ENCODE results near the gene TMEM184B.
"Not testable (repeated sequence)": the region's sequence is repeated elsewhere in the genome, so short reads cannot be mapped to it uniquely, and the experiment has no call there.

Gene TMEM184B

GRCh38 chr22:38239101-38239761, 33.6 kb downstream of the TMEM184B start:
- Histone ChIP-seq H3K4me1 (ENCODE audit: control insufficient read depth, insufficient read depth, low read length, poor library complexity, severe bottlenecking) (no peaks in the 10 kb centered on the region), H3K4me3 (ENCODE audit: insufficient read depth, low read depth, low read length, poor library complexity, severe bottlenecking) (no peak overlapping the region), H3K36me3 (ENCODE audit: control insufficient read depth, insufficient read depth, low read length) (peaks cover 22% of the 10 kb centered on the region), H3K27me3 (replicated peaks; ENCODE audit: control insufficient read depth, insufficient read depth, low read length, poor library complexity, severe bottlenecking) (no peaks in the 10 kb centered on the region), H3K27ac (ENCODE audit: insufficient read depth, low read length, poor library complexity, severe bottlenecking) (no peak overlapping the region), H3K9me3 (ENCODE audit: control insufficient read depth, low read length) (no peaks in the 10 kb centered on the region)
- DNase-seq = no peak

DNA sequence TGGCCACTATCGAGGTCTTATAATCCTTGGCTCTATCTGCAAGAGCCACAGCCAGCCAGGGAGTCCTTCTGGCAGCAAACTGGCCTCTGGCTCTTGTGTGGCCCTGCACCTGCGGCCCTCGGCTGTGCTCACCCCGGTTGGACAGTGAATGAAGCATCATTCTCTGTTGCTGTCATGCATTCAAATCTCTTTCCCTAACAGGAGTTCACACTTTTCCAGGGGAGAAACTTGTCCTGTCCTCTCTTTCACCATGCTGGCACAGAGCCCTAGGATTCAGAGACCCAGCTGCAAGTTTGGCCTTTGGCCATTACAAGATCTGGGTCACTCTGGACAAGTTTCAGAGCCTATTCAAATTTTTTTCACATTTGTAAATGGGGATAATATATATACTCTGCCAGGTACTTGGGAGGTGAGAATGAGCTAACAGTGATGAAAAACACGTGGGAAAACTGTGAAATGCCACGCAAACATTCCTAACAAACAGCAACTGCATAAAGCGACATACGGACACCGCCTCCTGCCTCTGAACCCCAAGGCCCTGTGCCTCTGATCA, 34.2 kb downstream of the TMEM184B start:
- Histone ChIP-seq H3K4me1 (ENCODE audit: control insufficient read depth, insufficient read depth, low read length, poor library complexity, severe bottlenecking) (no peaks in the 10 kb centered on the region), H3K27ac (ENCODE audit: insufficient read depth, low read length, poor library complexity, severe bottlenecking) (no peak overlapping the region), H3K4me3 (ENCODE audit: insufficient read depth, low read depth, low read length, poor library complexity, severe bottlenecking) (no peak overlapping the region), H3K27me3 (replicated peaks; ENCODE audit: control insufficient read depth, insufficient read depth, low read length, poor library complexity, severe bottlenecking) (no peaks in the 10 kb centered on the region), H3K36me3 (ENCODE audit: control insufficient read depth, insufficient read depth, low read length) (peaks cover 22% of the 10 kb centered on the region), H3K9me3 (ENCODE audit: control insufficient read depth, low read length) (no peaks in the 10 kb centered on the region)
- DNase-seq = no peak

DNA sequence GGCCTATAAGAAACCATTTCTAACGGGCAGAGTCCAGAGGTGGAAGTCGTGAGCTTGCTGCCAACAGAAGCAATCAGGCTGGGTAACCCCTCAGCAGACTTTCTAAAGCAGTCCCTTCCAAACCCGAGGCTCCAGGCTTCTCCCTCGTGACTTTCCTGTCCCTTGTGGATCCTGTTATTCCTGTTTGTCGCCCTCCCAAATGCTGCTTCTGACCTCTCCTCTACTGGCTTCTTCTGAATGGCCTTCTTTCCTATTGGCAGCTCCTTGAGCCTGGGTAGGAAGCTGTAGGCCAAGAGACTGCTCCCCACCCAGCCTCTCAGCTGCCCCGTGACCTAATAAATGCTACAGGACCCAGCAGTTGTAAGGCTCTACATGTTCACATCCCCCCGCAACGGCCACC, 36.0 kb downstream of the TMEM184B start:
- peaks cover 32% of the 10 kb centered on the region for H3K36me3 ChIP-seq (ENCODE audit: control insufficient read depth, insufficient read depth, low read length)
- no peak overlapping the region for H3K27ac ChIP-seq (ENCODE audit: insufficient read depth, low read length, poor library complexity, severe bottlenecking)
- no peak for DNase-seq
- H3K9me3 ChIP-seq (ENCODE audit: control insufficient read depth, low read length) = no peaks in the 10 kb centered on the region
- H3K4me1 ChIP-seq (ENCODE audit: control insufficient read depth, insufficient read depth, low read length, poor library complexity, severe bottlenecking) = no peaks in the 10 kb centered on the region
- no peaks in the 10 kb centered on the region for H3K27me3 ChIP-seq (replicated peaks; ENCODE audit: control insufficient read depth, insufficient read depth, low read length, poor library complexity, severe bottlenecking)
- no peak overlapping the region for H3K4me3 ChIP-seq (ENCODE audit: insufficient read depth, low read depth, low read length, poor library complexity, severe bottlenecking)

GRCh38 chr22:38235240-38235850, 37.5 kb downstream of the TMEM184B start:
- no peaks in the 10 kb centered on the region for H3K27me3 ChIP-seq (replicated peaks; ENCODE audit: control insufficient read depth, insufficient read depth, low read length, poor library complexity, severe bottlenecking)
- H3K27ac ChIP-seq (ENCODE audit: insufficient read depth, low read length, poor library complexity, severe bottlenecking) = no peak overlapping the region
- H3K9me3 ChIP-seq (ENCODE audit: control insufficient read depth, low read length) = no peaks in the 10 kb centered on the region
- no peak overlapping the region for H3K4me3 ChIP-seq (ENCODE audit: insufficient read depth, low read depth, low read length, poor library complexity, severe bottlenecking)
- no peak for DNase-seq
- peaks cover 4% of the 10 kb centered on the region for H3K4me1 ChIP-seq (ENCODE audit: control insufficient read depth, insufficient read depth, low read length, poor library complexity, severe bottlenecking)
- peaks cover 41% of the 10 kb centered on the region for H3K36me3 ChIP-seq (ENCODE audit: control insufficient read depth, insufficient read depth, low read length)

GRCh38 chr22:38233856-38234255, 39.0 kb downstream of the TMEM184B start:
- H3K36me3 ChIP-seq (ENCODE audit: control insufficient read depth, insufficient read depth, low read length) = peaks cover 48% of the 10 kb centered on the region
- not testable (repeated sequence) for DNase-seq; H3K9me3 ChIP-seq (ENCODE audit: control insufficient read depth, low read length); H3K27ac ChIP-seq (ENCODE audit: insufficient read depth, low read length, poor library complexity, severe bottlenecking); H3K4me3 ChIP-seq (ENCODE audit: insufficient read depth, low read depth, low read length, poor library complexity, severe bottlenecking); H3K4me1 ChIP-seq (ENCODE audit: control insufficient read depth, insufficient read depth, low read length, poor library complexity, severe bottlenecking); H3K27me3 ChIP-seq (replicated peaks; ENCODE audit: control insufficient read depth, insufficient read depth, low read length, poor library complexity, severe bottlenecking)

- H3K4me3 ChIP-seq (ENCODE audit: insufficient read depth, low read depth, low read length, poor library complexity, severe bottlenecking) = no peak overlapping the region
- no peak for DNase-seq
- no peaks in the 10 kb centered on the region for H3K27me3 ChIP-seq (replicated peaks; ENCODE audit: control insufficient read depth, insufficient read depth, low read length, poor library complexity, severe bottlenecking)
- peaks cover 7% of the 10 kb centered on the region for H3K4me1 ChIP-seq (ENCODE audit: control insufficient read depth, insufficient read depth, low read length, poor library complexity, severe bottlenecking)
- no peak overlapping the region for H3K27ac ChIP-seq (ENCODE audit: insufficient read depth, low read length, poor library complexity, severe bottlenecking)
- peaks cover 49% of the 10 kb centered on the region for H3K36me3 ChIP-seq (ENCODE audit: control insufficient read depth, insufficient read depth, low read length)
- H3K9me3 ChIP-seq (ENCODE audit: control insufficient read depth, low read length) = no peaks in the 10 kb centered on the region
Observed at GRCh38 chr22:38233427-38233826, 39.4 kb downstream of the TMEM184B start.

DNA sequence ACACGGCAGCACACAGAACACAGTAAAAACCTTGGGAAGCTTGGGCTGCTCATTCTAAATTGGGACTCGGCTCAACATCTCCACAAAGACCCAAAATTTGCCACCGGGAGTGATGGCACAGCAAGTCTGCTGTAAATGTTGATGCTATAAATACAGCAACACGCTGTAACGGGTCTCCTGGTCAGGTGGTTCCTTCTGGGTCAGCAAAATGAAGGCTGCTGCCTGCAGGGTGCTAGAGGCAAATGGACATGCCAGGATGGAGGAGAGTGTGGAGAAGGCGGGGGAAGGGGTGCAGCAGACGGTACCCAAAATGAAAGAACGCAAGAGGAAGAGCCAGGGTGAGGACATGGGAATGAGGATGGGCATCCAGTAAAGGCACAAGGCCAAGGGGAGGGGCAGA, 40.6 kb downstream of the TMEM184B start:
- Histone ChIP-seq H3K27ac (ENCODE audit: insufficient read depth, low read length, poor library complexity, severe bottlenecking) (no peak overlapping the region), H3K36me3 (ENCODE audit: control insufficient read depth, insufficient read depth, low read length) (peaks cover 59% of the 10 kb centered on the region), H3K4me3 (ENCODE audit: insufficient read depth, low read depth, low read length, poor library complexity, severe bottlenecking) (no peak overlapping the region), H3K9me3 (ENCODE audit: control insufficient read depth, low read length) (no peaks in the 10 kb centered on the region), H3K27me3 (replicated peaks; ENCODE audit: control insufficient read depth, insufficient read depth, low read length, poor library complexity, severe bottlenecking) (no peaks in the 10 kb centered on the region), H3K4me1 (ENCODE audit: control insufficient read depth, insufficient read depth, low read length, poor library complexity, severe bottlenecking) (peaks cover 15% of the 10 kb centered on the region)
- DNase-seq = no peak

- Histone ChIP-seq H3K4me3 (ENCODE audit: insufficient read depth, low read depth, low read length, poor library complexity, severe bottlenecking) (no peak overlapping the region), H3K27me3 (replicated peaks; ENCODE audit: control insufficient read depth, insufficient read depth, low read length, poor library complexity, severe bottlenecking) (no peaks in the 10 kb centered on the region), H3K27ac (ENCODE audit: insufficient read depth, low read length, poor library complexity, severe bottlenecking) (no peak overlapping the region), H3K36me3 (ENCODE audit: control insufficient read depth, insufficient read depth, low read length) (peaks cover 52% of the 10 kb centered on the region), H3K4me1 (ENCODE audit: control insufficient read depth, insufficient read depth, low read length, poor library complexity, severe bottlenecking) (peaks cover 15% of the 10 kb centered on the region), H3K9me3 (ENCODE audit: control insufficient read depth, low read length) (no peaks in the 10 kb centered on the region)
- DNase-seq = no peak
Observed at GRCh38 chr22:38230916-38231315, 41.9 kb downstream of the TMEM184B start.

- Histone ChIP-seq H3K27ac (ENCODE audit: insufficient read depth, low read length, poor library complexity, severe bottlenecking) (peak overlapping the region; percentile 3), H3K9me3 (ENCODE audit: control insufficient read depth, low read length) (no peaks in the 10 kb centered on the region), H3K4me1 (ENCODE audit: control insufficient read depth, insufficient read depth, low read length, poor library complexity, severe bottlenecking) (peaks cover 15% of the 10 kb centered on the region), H3K27me3 (replicated peaks; ENCODE audit: control insufficient read depth, insufficient read depth, low read length, poor library complexity, severe bottlenecking) (no peaks in the 10 kb centered on the region), H3K4me3 (ENCODE audit: insufficient read depth, low read depth, low read length, poor library complexity, severe bottlenecking) (no peak overlapping the region), H3K36me3 (ENCODE audit: control insufficient read depth, insufficient read depth, low read length) (peaks cover 49% of the 10 kb centered on the region)
- peak in 2 of 3 donors; percentile 13 to 32 for DNase-seq
Observed at GRCh38 chr22:38230108-38230825, 42.5 kb downstream of the TMEM184B start.
